ENCODE measurements around the gene PIPOX. TPM values are rescaled to one million over a fixed set of nuclear protein-coding genes. Genes with fewer than 3 reads are reported as not detected.

Gene PIPOX
- total and polyA plus RNA-seq, 8 donors: 0.55 to 2.9 (median 0.88) TPM

DNA sequence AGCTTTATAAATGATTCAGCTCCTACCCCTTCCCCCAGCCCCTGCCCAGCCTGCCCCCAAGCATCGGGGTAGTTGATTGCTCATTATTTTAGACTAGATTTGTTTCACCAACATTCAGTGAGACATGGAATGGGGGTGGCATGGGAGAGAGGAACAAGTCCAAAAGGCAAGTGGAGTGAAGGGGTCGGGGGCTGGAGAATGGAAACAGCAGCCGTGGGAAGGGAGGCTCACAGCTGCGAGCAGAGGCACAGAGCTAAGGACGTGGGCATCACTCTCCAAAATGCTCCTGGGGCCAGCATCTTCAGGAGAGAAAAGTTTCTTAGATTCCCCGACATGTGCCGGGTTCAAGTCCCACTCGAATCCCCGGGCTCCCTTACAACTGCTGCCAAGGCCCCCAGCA is 19.3 kb downstream of the PIPOX start:
- no peaks in the 10 kb centered on the region for H3K9me3 ChIP-seq
- WGBS, 2 donors: 93 to 97% methylated on average over 9 of the region's 9 CpGs
- H3K27ac ChIP-seq: no peak overlapping the region
- intact Hi-C loops (cut with DNase I): no loop called here
- TF ChIP-seq, protein P1, sequence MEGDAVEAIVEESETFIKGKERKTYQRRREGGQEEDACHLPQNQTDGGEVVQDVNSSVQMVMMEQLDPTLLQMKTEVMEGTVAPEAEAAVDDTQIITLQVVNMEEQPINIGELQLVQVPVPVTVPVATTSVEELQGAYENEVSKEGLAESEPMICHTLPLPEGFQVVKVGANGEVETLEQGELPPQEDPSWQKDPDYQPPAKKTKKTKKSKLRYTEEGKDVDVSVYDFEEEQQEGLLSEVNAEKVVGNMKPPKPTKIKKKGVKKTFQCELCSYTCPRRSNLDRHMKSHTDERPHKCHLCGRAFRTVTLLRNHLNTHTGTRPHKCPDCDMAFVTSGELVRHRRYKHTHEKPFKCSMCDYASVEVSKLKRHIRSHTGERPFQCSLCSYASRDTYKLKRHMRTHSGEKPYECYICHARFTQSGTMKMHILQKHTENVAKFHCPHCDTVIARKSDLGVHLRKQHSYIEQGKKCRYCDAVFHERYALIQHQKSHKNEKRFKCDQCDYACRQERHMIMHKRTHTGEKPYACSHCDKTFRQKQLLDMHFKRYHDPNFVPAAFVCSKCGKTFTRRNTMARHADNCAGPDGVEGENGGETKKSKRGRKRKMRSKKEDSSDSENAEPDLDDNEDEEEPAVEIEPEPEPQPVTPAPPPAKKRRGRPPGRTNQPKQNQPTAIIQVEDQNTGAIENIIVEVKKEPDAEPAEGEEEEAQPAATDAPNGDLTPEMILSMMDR (IDR thresholded peaks at IDR 0.05): no peak
- H3K4me1 ChIP-seq: peaks cover 0 to 5% (median 0%) of the 10 kb centered on the region in 3 donors
- no peak for FAIRE-seq
- H3K36me3 ChIP-seq: no peaks in the 10 kb centered on the region
- no peak overlapping the region for H3K4me3 ChIP-seq
- no peak for DNase-seq
- no peak for ATAC-seq
- no peaks in the 10 kb centered on the region for H3K27me3 ChIP-seq

DNA sequence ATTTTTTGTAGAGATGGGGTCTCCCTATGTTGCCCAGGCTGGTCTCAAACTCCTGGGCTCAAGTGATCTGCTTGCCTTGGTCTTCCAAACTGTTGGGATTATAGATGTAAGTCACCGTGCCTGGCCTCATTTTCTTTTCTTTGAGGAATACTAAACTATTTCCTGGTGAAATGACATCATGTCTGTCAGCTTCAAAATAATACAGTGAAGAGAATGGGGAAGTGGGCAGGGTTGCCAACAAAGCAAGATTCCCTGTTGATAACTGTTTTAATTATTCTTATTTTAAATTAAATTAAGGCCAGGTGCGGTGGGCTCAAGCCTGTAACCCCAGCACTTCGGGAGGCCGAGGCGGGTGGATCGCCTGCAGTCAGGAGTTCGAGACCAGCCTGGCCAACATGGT is 21.1 kb downstream of the PIPOX start:
- Histone ChIP-seq H3K9me3 (no peaks in the 10 kb centered on the region), H3K36me3 (no peaks in the 10 kb centered on the region), H3K4me3 (no peak overlapping the region), H3K27me3 (no peaks in the 10 kb centered on the region), H3K4me1 (peaks cover 0 to 5% (median 0%) of the 10 kb centered on the region in 3 donors), H3K27ac (no peak overlapping the region)
- DNase-seq: no peak
- no peak for FAIRE-seq
- TF ChIP-seq, protein P1 (IDR thresholded peaks at IDR 0.05): no peak
- ATAC-seq: peak in 1 of 4 donors; percentile 35
- WGBS, 2 donors: 90 to 91% methylated on average over 7 of the region's 7 CpGs
- intact Hi-C loops (cut with DNase I): no loop called here

DNA sequence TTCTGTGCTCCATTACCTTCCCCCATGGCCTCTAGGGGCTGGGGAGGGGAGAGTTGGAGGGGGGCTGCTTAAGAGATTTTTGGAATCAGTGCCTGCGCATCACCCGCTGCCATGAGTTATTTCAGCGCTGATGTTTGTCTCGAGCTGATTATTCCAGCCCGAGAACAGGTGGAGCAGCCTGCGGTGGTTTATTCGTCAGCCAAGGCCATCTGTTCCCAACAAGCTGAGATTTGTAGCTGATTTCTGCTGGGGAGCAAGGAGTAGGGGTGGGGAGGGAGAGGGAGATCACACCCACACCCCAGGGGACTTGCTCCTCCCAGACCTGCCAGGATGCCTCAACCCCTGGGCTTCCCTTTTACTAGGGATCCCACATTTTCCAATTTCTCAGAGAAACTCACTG is 23.1 kb downstream of the PIPOX start:
- Histone ChIP-seq H3K27ac (no peak overlapping the region), H3K4me1 (peaks cover 0 to 5% (median 0%) of the 10 kb centered on the region in 3 donors), H3K36me3 (no peaks in the 10 kb centered on the region), H3K27me3 (no peaks in the 10 kb centered on the region), H3K9me3 (no peaks in the 10 kb centered on the region), H3K4me3 (no peak overlapping the region)
- DNase-seq (no peak), FAIRE-seq (no peak), ATAC-seq (peak in 2 of 4 donors; percentile 42 to 51)
- TF ChIP-seq, protein P1 (IDR thresholded peaks at IDR 0.05): no peak
- WGBS, 2 donors: 56 to 60% methylated on average over 7 of the region's 7 CpGs
- intact Hi-C loops (cut with DNase I): no loop called here

DNA sequence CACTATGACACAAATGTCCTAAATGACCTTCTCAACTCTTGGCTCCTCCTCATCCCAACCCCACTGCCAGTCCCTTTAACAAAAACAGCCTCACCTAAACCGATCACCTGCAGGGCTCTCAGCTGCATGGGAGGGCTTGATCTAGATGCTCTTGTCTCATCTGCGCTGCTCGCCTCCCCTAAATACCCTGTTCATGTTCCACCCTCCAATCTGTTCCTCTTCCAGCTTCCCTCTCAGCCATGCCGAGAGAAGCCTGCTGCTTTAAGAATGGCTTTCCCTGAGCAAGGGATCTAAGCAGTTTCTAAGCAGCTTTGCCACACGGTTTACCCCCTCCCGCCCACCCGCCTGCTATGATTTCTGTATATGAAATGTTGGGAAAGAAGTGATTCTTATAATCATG is 23.7 kb downstream of the PIPOX start:
- FAIRE-seq: no peak
- H3K9me3 ChIP-seq: no peaks in the 10 kb centered on the region
- no peaks in the 10 kb centered on the region for H3K27me3 ChIP-seq
- no peak overlapping the region for H3K4me3 ChIP-seq
- intact Hi-C loops (cut with DNase I): no loop called here
- WGBS, 2 donors: 79 to 81% methylated on average over 7 of the region's 7 CpGs
- H3K4me1 ChIP-seq: peaks cover 0 to 5% (median 0%) of the 10 kb centered on the region in 3 donors
- no peak overlapping the region for H3K27ac ChIP-seq
- TF ChIP-seq, protein P1 (IDR thresholded peaks at IDR 0.05): no peak
- DNase-seq: no peak
- H3K36me3 ChIP-seq: no peaks in the 10 kb centered on the region
- ATAC-seq: peak in 1 of 4 donors; percentile 26

DNA sequence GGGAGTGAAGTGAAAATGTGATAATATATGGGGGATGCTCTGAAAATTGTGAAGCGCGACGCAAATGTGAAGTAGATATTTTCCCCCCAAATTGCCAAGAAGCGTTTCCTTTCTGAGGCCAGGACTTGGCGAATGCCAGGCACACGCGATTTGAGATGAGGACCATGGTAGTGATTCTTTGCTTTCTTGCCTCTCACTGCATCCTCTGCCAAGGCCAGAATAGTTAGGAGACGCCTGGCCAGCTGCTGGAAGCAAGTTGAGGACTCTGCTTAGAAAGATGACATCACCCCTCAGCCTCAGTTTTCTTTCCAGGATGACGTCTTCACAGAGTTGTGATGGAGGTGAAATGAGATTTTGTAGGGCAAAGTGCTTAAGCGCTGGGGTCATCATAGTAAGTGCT is 25.9 kb downstream of the PIPOX start:
- intact Hi-C loops (cut with DNase I): no loop called here
- Histone ChIP-seq H3K4me1 (peaks cover 0 to 2% (median 0%) of the 10 kb centered on the region in 3 donors), H3K4me3 (no peak overlapping the region), H3K27ac (no peak overlapping the region), H3K27me3 (no peaks in the 10 kb centered on the region), H3K9me3 (no peaks in the 10 kb centered on the region), H3K36me3 (no peaks in the 10 kb centered on the region)
- DNase-seq (no peak), ATAC-seq (no peak), FAIRE-seq (no peak)
- WGBS, 2 donors: 84 to 87% methylated on average over 10 of the region's 10 CpGs
- TF ChIP-seq, protein P1 (IDR thresholded peaks at IDR 0.05): no peak
